ENCODE data around the gene SLC47A2.

The SLC47A2 gene

DNA sequence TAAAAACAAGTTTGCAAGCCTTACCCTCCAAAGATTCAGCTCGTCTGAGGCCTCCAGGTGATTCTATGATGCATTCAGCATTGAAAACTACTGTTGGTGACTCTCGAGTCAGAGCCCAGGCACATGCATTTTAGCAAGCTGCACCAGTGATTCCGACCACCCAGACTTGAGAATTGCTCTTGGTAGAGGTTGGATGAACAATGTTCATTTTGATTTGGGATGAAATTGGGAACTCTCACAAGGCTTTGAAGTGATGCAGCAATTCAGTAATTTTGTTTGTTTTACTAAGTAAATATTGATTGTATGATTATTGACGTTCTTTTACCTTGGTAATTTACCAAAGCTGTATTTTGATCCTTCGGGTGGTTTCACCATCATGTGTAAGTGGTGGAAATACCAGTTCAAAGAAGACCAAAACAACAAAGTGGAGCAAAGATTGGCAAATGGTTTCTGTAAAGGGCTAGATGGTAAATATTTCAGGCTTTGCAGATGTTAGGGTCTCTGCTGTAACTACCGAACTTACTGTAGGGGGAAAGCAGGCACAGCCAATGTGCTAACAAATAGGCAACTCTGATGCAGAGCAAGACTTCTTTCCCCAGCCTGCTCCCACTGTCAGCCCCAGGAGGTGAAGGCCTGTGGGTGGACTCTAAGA lies 56.0 kb downstream of the SLC47A2 start:
- Histone ChIP-seq H4K20me1 (ENCODE audit: insufficient read depth, low read length) (no peaks in the 10 kb centered on the region), H3K9ac (ENCODE audit: low read length) (no peak overlapping the region), H3K9me3 (ENCODE audit: insufficient read depth, low read length) (no peaks in the 10 kb centered on the region), H3K36me3 (replicated peaks; ENCODE audit: low read depth, low read length) (no peaks in the 10 kb centered on the region), H3K27ac (ENCODE audit: low read length) (no peak overlapping the region), H3K27me3 (ENCODE audit: low read depth, low read length) (no peaks in the 10 kb centered on the region), H2AFZ (ENCODE audit: low read depth, low read length) (no peak overlapping the region), H3K4me3 (ENCODE audit: low read length) (no peak overlapping the region), H3K4me1 (ENCODE audit: low read length) (no peaks in the 10 kb centered on the region), H3K79me2 (ENCODE audit: low read length) (no peaks in the 10 kb centered on the region), H3K4me2 (ENCODE audit: low read length) (no peak overlapping the region)
- TF ChIP-seq EZH2phosphoT487 (IDR thresholded peaks at IDR 0.05; ENCODE audit: low read depth), result no peak
- TF ChIP-seq, protein P1, sequence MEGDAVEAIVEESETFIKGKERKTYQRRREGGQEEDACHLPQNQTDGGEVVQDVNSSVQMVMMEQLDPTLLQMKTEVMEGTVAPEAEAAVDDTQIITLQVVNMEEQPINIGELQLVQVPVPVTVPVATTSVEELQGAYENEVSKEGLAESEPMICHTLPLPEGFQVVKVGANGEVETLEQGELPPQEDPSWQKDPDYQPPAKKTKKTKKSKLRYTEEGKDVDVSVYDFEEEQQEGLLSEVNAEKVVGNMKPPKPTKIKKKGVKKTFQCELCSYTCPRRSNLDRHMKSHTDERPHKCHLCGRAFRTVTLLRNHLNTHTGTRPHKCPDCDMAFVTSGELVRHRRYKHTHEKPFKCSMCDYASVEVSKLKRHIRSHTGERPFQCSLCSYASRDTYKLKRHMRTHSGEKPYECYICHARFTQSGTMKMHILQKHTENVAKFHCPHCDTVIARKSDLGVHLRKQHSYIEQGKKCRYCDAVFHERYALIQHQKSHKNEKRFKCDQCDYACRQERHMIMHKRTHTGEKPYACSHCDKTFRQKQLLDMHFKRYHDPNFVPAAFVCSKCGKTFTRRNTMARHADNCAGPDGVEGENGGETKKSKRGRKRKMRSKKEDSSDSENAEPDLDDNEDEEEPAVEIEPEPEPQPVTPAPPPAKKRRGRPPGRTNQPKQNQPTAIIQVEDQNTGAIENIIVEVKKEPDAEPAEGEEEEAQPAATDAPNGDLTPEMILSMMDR (IDR thresholded peaks at IDR 0.05; ENCODE audit: low read depth, low read length), result no peak

DNA sequence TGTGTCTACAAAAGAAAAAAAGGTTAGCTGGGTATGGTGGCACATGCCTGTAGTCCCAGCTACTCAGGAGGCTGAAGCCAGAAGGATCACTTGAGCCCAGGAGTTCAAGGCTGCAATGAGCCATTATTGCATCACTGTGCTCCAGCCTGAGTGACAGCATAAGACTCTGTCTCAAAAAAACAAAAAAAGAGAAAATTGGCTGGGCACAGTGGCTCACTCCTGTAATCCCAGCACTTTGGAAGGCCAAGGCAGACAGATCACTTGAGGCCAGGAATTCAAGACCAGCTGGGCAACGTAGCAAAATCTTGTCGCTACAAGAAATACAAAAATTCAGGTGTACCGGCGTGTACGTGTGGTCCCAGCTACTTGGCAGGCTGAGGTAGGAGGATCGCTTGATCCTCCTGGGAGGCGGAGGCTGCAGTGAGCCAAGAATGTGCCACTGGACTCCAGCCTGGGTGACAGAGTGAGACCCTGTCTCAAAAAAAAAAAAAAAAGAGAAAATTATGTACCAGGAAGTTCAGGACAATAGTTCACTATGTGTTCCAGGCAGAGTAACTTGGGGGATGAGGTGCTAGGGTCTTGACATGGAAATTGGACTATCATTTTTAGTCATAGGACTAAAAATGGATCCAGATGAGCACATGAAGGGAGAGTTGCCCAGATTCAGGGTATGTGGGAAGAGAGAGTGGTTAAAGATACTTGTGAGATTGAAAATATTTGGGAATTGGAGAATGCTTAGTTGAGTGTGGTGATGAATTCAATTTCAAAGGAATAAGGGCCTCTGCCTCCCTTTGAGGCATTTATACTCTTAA lies 56.8 kb downstream of the SLC47A2 start:
- no peak overlapping the region for H3K4me3 ChIP-seq (ENCODE audit: low read length)
- no peaks in the 10 kb centered on the region for H4K20me1 ChIP-seq (ENCODE audit: insufficient read depth, low read length)
- no peaks in the 10 kb centered on the region for H3K4me1 ChIP-seq (ENCODE audit: low read length)
- H3K79me2 ChIP-seq (ENCODE audit: low read length), result no peaks in the 10 kb centered on the region
- H2AFZ ChIP-seq (ENCODE audit: low read depth, low read length), result no peak overlapping the region
- H3K27ac ChIP-seq (ENCODE audit: low read length), result no peak overlapping the region
- H3K9me3 ChIP-seq (ENCODE audit: insufficient read depth, low read length), result no peaks in the 10 kb centered on the region
- no peaks in the 10 kb centered on the region for H3K36me3 ChIP-seq (replicated peaks; ENCODE audit: low read depth, low read length)
- H3K27me3 ChIP-seq (ENCODE audit: low read depth, low read length), result no peaks in the 10 kb centered on the region
- no peak overlapping the region for H3K4me2 ChIP-seq (ENCODE audit: low read length)
- H3K9ac ChIP-seq (ENCODE audit: low read length), result no peak overlapping the region
- no peak for TF ChIP-seq EZH2phosphoT487 (IDR thresholded peaks at IDR 0.05; ENCODE audit: low read depth)
- TF ChIP-seq, protein P1 (IDR thresholded peaks at IDR 0.05; ENCODE audit: low read depth, low read length), result no peak

DNA sequence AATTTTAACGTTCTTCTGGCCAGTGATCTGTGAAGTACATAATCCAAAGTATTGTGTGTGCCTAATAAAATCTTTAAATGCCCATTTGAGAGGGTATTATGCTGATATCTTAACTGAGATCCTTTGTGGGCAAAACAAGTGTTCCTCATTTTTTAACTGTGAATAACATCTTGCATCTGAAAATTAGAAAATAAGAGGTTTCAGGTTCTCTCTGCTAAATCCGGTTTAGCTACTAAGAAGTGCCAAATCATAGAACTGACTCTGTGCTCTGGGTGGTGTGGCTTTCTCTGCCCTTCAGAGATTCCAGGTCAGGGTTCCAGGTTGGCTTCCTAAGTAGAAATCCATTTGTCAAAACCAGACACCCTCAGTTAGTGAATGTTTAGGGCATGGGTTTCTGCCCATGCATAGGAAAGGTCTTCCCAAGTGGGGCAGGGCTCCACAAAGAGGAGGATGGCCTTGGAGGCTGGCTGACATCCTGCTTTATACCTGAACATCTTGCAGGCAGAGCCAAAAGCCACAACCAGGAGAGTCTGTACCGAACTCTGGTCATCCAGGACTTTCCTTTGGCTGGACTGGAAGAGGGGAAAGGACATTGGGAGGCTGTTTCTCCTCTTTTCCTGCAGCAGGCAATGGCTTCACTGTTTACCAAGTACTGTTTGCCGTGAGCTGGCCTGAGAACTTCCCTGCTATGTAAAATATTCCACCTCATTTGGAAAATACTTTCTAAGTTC lies 59.4 kb downstream of the SLC47A2 start:
- H3K27ac ChIP-seq (ENCODE audit: low read length), result no peak overlapping the region
- H3K9me3 ChIP-seq (ENCODE audit: insufficient read depth, low read length), result no peaks in the 10 kb centered on the region
- H3K4me1 ChIP-seq (ENCODE audit: low read length), result no peaks in the 10 kb centered on the region
- TF ChIP-seq, protein P1 (IDR thresholded peaks at IDR 0.05; ENCODE audit: low read depth, low read length), result no peak
- no peak for TF ChIP-seq EZH2phosphoT487 (IDR thresholded peaks at IDR 0.05; ENCODE audit: low read depth)
- H4K20me1 ChIP-seq (ENCODE audit: insufficient read depth, low read length), result no peaks in the 10 kb centered on the region
- no peaks in the 10 kb centered on the region for H3K36me3 ChIP-seq (replicated peaks; ENCODE audit: low read depth, low read length)
- no peak overlapping the region for H3K9ac ChIP-seq (ENCODE audit: low read length)
- H3K79me2 ChIP-seq (ENCODE audit: low read length), result no peaks in the 10 kb centered on the region
- no peak overlapping the region for H3K4me2 ChIP-seq (ENCODE audit: low read length)
- H2AFZ ChIP-seq (ENCODE audit: low read depth, low read length), result no peak overlapping the region
- no peaks in the 10 kb centered on the region for H3K27me3 ChIP-seq (ENCODE audit: low read depth, low read length)
- no peak overlapping the region for H3K4me3 ChIP-seq (ENCODE audit: low read length)

DNA sequence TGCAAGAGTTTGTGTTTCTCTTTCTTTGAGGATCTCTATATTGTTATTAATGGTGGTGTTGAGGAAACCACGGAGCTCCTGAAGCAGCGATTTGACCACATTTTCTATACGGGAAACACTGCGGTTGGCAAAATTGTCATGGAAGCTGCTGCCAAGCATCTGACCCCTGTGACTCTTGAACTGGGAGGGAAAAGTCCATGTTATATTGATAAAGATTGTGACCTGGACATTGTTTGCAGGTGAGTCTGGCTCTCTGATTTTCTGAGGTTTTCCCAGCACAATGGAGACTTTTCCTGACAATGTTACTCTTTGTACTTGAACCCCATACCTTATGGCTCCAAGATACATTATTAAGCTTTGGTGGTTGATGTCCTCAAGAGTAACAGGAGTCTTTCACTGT lies 60.0 kb downstream of the SLC47A2 start:
- Histone ChIP-seq H3K27ac (ENCODE audit: low read length) (no peak overlapping the region), H3K4me3 (ENCODE audit: low read length) (no peak overlapping the region), H4K20me1 (ENCODE audit: insufficient read depth, low read length) (no peaks in the 10 kb centered on the region), H3K36me3 (replicated peaks; ENCODE audit: low read depth, low read length) (no peaks in the 10 kb centered on the region), H3K4me1 (ENCODE audit: low read length) (no peaks in the 10 kb centered on the region), H3K27me3 (ENCODE audit: low read depth, low read length) (no peaks in the 10 kb centered on the region), H3K79me2 (ENCODE audit: low read length) (no peaks in the 10 kb centered on the region), H3K4me2 (ENCODE audit: low read length) (no peak overlapping the region), H2AFZ (ENCODE audit: low read depth, low read length) (no peak overlapping the region), H3K9me3 (ENCODE audit: insufficient read depth, low read length) (no peaks in the 10 kb centered on the region), H3K9ac (ENCODE audit: low read length) (no peak overlapping the region)
- no peak for TF ChIP-seq EZH2phosphoT487 (IDR thresholded peaks at IDR 0.05; ENCODE audit: low read depth)
- TF ChIP-seq, protein P1 (IDR thresholded peaks at IDR 0.05; ENCODE audit: low read depth, low read length), result no peak
